ENCODE data around the gene ZP1.

ZP1 gene

DNA sequence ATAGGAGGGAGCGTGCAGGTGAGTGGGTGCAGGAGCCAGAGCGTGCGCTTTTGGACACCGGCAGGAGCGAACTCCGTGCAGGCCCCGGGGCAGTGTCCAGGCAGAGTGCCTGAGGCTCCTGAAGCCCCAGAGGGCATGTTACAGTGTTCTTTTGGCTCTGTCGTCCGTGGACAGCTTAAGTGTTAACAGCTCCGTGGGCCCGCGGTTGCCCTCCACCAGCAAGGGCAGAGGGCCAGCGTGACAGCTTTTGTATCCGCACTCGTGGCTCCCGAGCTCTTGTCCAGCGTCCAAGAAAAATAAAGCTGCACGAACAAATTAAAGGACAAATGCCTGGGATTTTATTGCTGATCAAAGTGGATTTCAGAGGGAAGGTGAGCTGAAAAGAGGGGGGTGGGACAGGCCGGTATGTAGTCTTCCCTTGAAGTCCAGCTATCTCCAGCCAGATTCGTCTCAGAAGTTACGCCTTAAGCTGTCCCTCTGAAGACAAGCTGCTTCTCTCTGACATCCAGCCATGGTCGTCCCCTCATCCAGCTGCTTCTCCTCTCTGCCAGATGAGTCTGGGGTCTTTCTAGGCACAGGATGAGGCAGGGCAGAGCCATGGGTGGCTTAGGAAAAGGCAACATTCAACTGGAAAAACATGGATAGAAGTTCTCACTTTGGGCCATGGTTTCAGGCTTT is 45.6 kb downstream of the ZP1 start:
- DNase-seq, result no peak

DNA sequence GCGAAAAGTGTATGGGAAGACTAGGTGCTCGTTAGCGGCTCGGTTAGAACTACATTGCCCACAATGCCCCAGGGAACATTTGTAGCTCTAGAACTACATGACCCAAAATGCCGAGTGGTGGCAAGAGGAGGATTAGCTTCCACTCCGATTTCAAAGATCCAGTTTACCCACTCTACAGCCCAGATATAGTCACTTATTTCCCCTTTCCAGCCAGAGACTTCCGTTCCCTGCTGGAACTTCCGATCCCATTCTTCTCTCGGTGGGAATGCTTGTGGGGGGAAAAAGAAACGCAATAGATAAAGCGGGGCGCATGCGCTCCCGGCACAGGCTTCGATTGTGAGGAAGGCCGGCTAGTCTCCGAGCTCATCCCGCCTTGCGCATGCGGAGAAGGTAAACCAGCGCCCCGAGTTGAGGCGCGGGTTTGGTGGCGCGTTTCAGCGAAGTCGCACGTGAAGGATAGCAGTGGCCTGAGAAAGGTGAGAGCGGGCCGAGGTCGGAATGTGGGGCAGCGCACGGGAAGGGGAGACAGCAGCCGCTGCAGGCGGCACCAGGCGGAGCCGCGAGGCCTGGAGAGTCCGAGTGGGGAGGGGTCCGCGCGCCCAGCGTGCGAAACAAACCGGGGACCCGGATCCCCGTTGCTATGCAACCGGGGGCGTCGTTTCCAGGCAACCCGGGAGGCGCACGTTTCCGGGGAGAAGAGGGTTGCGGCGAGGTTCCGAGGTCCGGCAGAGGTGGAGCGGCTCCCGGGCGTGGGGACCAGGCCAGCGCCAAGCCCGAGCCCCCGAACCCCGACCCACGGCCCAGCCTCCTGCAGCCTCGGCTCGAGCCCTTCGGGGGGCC is 46.7 kb downstream of the ZP1 start, which contains the start of gene TMEM109:
Gene TMEM109, plus strand, starts transcription at position 366 of the 840 bp plus-strand sequence. CDS start 5,536 bp downstream, outside the sequence.
- peak; percentile 82 for DNase-seq

DNA sequence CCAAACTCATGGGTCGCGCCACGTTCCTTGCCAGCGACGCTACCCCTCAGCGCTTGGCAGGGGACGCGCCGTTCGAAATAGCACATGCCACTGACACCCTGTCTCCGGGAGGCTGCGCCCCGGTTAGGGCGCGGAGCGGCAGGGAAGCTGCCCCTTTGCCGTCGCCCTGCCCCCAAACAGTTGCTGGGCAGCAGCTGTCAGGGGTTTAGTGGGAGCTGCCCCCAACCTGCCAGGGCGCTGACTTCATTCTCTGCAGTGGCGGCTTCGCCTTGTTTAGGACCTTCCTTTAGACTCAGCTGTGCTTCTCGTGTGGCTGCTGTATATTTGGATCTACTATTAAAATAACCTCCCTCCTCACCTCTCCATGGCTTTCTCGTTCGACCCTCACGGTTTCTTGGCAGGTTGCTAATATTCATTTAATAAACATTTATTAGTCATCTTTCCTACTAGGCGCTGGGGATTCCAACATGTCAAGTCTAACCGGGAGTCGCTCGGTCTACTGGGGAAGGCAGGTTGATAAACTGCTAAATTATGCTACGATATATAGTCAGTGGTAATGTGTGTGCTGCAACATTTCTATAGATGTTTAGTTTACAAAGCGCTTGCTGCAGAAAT is 47.4 kb downstream of the ZP1 start:
- DNase-seq, result peak; percentile 40

- peak; percentile 70 for DNase-seq
These were observed 48.0 kb downstream of the ZP1 start for GRCh38 chr11:60915248-60915914.

DNA sequence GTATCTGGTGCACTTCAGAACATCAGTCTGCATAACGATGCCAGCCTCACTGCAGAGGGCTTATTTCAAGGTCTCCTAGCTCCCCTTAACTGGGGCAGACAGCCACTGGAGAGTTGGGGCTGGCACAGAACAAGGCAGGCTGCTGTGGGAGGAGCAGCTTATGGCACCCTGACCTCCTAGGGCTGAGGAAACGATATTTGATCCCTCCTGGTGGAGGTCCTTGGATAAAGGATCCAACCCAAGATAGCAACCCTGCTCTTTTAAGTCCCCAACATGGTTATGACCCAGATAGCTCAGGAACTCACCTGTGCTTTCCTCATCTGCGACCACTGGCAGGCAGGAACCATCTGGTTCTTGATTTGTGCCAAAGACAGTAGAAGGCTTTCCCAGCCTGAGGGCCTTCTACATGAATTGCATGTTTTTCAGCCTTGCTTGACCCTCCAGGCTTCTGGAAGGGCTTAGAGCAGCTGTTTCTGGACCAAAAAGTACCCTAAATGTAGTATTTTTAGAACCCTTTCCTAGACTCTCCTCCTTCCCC is 49.4 kb downstream of the ZP1 start:
- no peak for DNase-seq

GRCh38 chr11:60917267-60917666 is 49.9 kb downstream of the ZP1 start:
- DNase-seq, result no peak

- DNase-seq, result no peak
These were observed 51.1 kb downstream of the ZP1 start for GRCh38 chr11:60918251-60918938.

DNA sequence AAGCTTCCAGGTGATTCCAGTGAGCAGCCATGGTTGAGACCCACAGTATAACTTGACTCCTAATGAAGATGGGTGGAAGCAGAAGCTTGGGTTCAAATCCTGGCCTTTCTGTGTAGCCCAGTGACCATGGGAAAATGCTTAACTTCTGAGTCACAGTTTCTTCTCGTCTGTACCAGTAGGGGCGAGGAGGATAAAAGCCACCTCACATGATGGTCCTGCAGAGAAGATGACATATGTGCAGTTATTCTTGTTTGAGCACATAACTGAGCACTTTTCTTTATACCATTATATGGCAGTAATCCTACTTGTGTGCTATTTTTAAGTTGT is 51.6 kb downstream of the ZP1 start:
- DNase-seq, result no peak

DNA sequence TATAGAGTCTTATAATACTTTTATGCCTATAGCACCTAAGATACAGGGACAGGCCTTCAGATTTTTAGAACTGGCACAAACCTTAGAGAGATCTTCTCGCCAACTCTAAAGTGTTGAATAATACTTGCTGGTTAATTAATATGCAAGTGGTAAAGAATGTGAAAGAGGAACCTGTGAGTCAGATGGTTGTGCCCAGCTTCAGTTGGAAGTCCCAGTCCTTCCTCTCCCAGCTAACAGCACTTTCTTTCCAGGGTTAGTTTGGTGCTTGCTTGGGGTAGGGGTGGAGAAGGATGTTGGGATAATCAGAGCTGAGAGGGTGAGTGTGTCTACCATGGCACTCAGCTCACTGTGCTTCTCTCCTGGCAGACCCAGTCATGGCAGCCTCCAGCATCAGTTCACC is 52.0 kb downstream of the ZP1 start:
- DNase-seq, result no peak

GRCh38 chr11:60919956-60920355 is 52.6 kb downstream of the ZP1 start:
- no peak for DNase-seq

DNA sequence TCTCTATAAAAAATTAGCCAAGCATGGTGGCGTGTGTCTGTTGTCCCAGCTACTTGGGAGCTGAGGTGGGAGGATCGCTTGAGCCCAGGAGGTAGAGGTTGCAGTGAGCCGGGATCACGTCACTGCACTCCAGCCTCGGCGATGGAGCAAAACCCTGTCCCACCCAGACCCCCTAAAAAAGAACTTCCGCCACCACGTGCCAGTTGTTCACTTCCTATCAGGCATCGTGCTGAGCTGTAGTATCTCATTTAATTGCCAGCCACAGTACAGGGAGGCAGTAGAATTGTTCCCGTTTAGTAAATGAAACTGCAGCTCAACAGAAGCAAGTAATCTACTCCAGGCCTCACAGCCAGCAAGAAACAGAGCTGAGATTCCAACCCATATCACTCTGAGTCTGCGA is 53.9 kb downstream of the ZP1 start:
- DNase-seq, result no peak

GRCh38 chr11:60921777-60922335 is 54.5 kb downstream of the ZP1 start:
- no peak for DNase-seq

DNA sequence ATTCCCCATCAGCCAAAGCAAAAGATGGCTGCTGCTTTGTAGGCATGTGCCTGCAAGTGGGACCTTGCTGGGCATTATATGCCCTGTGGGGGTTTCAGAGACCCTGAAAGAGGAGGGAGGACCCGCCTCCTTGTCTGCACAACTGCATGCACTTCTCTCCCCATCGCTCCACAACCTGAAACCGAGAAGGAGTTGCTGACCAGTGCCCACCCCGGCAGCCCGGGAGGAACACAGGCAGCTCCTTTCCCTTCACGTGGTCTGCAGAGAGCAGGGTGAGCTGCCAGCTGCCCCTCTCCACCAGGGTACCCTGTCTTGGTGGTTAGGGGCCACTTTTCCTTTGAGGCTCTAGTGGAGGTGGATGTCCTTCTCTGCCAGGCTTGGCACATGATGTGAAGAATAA is 55.6 kb downstream of the ZP1 start:
- DNase-seq, result no peak

DNA sequence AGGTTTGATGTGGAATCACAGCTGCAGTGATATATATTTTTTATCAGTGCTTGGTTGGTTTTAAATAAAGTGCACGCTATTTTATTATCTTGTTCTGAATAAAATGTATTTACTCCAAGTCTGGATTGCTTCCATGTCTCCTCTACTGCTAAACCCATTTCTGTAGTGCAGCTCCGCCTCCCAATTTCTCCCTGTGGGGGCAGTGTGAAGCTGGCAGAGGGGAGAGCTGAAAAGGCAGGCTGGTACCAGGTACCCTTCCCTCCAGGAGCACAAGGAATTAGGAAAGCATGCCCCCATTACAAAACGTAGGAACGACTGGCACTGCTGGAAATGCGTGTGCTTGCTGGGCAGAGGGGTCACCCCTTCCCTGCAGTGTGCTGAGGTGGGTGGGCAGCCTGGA is 56.0 kb downstream of the ZP1 start:
- DNase-seq, result no peak

DNA sequence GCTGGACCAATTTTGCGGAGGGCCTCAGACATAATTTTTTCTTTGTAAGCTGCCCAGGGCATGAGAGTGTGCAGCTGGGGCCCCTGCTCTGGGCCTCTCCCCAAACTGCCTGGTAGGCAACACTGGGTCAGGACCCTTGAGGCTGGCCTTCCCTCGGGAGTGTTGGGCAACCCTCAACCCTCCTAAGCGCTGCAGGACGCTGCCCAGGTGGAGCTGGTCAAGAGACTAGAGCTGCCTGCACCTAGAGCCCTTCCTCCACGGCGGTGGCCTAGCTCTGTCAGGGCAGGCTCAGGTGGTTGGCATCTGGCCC is 56.4 kb downstream of the ZP1 start:
- no peak for DNase-seq

- no peak for DNase-seq
These were observed 57.0 kb downstream of the ZP1 start, which contains the start of gene TMEM132A for GRCh38 chr11:60924110-60924905. TSS of gene TMEM132A (plus strand) at chr11:60924460. CDS start at chr11:60924634, 174 bp downstream.

Data from activated CD8-positive, alpha-beta memory T cell treated with anti-CD3 and anti-CD28 coated beads, Interleukin-2, amount 50 U/mL, for 4 hours (primary cell).